ENCODE data around the gene TEX36. TPM values are rescaled to one million over a fixed set of nuclear protein-coding genes. Genes with fewer than 3 reads are reported as not detected.

Gene TEX36, protein sequence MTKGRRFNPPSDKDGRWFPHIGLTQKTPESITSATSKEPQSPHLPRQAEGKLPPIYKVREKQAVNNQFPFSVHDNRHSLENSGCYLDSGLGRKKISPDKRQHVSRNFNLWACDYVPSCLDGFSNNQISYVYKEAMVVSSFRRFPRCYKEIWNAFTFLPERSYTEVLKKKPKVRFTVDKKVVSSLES
- total RNA-seq: not detected

DNA sequence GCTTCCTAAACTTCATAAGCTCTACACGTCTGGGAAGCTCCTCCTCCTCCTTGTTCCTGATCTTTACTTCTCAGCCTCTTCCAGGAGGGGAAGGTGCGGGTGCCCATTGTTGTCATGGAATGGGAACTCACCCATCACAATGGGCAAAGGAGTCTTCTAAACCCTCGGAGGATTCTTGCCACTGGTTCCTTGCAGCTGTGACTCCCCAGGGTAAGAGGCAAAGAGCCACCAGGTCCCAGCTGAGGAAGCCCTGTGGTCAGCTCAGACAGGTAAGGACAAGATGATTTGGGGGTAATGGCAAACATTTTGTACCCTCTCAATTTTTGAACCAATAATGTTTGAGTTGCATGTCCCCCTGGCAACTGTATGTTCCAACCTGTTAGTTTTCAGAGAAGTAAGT, at the start of gene TEX36:
Gene TEX36 (minus strand): TSS at position 101 of the 400 bp plus-strand sequence. CDS start 174 bp downstream, outside the sequence.

DNA sequence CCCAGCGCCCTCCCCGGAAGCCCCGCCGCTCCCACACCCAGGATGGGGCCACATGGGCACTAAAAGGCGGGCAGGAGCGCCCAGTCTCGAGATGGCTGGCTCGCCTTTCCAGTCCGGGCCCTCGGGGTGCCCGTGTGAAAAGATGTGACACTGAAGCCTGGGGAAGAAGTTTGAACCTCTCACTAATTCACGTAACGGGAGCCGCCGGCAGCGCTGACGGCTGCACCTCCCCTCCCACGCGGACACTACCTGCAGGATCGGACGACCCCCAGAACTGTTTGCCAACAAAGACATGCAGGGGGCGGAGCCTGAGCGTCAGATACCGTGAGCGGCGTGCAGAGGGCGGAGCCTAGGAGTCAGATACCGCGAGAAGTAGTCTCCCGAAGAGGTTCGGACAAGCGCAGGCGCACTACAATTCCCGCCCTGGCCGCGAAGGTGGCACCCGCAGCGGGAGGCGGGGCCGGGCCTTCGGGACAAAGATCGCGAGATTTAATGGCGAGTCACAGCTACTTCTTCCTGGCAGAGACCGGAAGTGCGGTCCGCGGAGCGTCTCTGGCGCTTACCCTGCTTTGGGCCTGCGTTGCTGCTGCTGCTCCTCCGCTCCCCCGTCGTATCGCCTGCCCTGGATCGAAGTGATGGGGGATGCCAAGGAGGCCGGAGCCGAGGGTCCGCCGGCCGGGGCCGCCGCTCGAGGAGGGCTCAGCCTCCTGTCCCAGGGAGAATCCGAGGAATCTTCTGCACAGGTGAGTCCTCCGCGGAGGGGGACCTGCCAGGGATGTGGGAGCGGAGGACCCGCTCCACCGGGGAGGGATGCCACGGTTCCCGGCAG, 36.4 kb upstream of the TEX36 start, which contains the start of gene EDRF1:
Gene EDRF1 (plus strand): TSS at position 537 of the 829 bp plus-strand sequence. CDS start 99 bp downstream, at position 636.

Other genes with a start within 250 kb of the TEX36 start
- 44.1 TPM for gene EDRF1, start 36.5 kb upstream of the TEX36 start, total RNA-seq
- 0.46 TPM for gene MMP21, start 92.7 kb upstream of the TEX36 start, total RNA-seq
- 82.1 TPM for gene UROS, start 140.1 kb upstream of the TEX36 start, total RNA-seq
- gene BCCIP, start 140.4 kb upstream of the TEX36 start, total RNA-seq: 38.1 TPM
- 20.5 TPM for gene DHX32, start 198.1 kb upstream of the TEX36 start, total RNA-seq
- 11.3 TPM for gene FANK1, start 213.4 kb upstream of the TEX36 start, total RNA-seq

All from diencephalon (tissue), 1 donor.